K562 (cell line): ENCODE data around the gene SOS1. TPM values are rescaled to one million over a fixed set of nuclear protein-coding genes. Genes with fewer than 3 reads are reported as not detected.

Source experiments
- ATAC-seq: fragments of 200-7000 bp; cut with Tn5 transposase; 3 replicates; pipeline ENCODE4 v1.9.1; 2020; ENCODE audit warnings: moderate library complexity
- BruUV-seq: library from RNA; stranded (reverse); fragments of 400-500 nt; replicated peaks from 2 replicates; lab custom pipeline; 2021; lab: Mats Ljungman, UMichigan
- CTCF ChIA-PET: fragments of 300-600 bp; formaldehyde crosslinking; extraction: SDS; loops from one replicate; lab custom pipeline; 2021; ENCODE audit warnings: low intra/inter-chr PET ratio; lab: Yijun Ruan, JAX
- POLR2A ChIA-PET: fragments of 300-600, 350-650 bp; sonication (Branson Sonifier 250); formaldehyde crosslinking; extraction: SDS; loops from one replicate; lab custom pipeline; 2021; ENCODE audit warnings: antibody characterized with exemption, inconsistent platforms; lab: Yijun Ruan, JAX
- DNase-seq, 4 experiments: peaks; one replicate each; pipeline versions ENCODE4 v3.0.0 to v3.0.0-alpha.2; 2011 to 2018; ENCODE audit warnings: low spot score in 3 of 4, mixed read lengths in 3 of 4; ENCODE audit errors: extremely low read depth in 1 of 4
- FAIRE-seq: peaks from 2 replicates; lab custom pipeline; 2011; peaks lifted over from hg19 to GRCh38; lab: Jason Lieb, UNC
- H2AFZ ChIP-seq: 2 replicates; pipeline ENCODE4 v1.6.0; 2011; ENCODE audit warnings: low read depth, low read length, control low read depth, inconsistent platforms
- H3K27ac ChIP-seq: fragments of 200-600 bp; 3 replicates; pipeline ENCODE4 v1.8.0; 2011; ENCODE audit warnings: low read depth, mild to moderate bottlenecking, control low read depth, inconsistent platforms, low read length, moderate library complexity, mixed read lengths; ENCODE audit errors: extremely low read depth
- H3K27me3 ChIP-seq, 2 experiments: fragments of 300-600 bp in 1 of 2; 2 replicates in 1 of 2; 3 replicates in 1 of 2; pipeline versions ENCODE4 v1.6.0 to v1.8.0; 2011; ENCODE audit warnings: inconsistent platforms in 2 of 2, low read length in 2 of 2, mild to moderate bottlenecking in 1 of 2, mixed read lengths in 1 of 2, moderate library complexity in 1 of 2; ENCODE audit not compliant: control insufficient read depth in 2 of 2, insufficient read depth in 2 of 2
- H3K36me3 ChIP-seq: fragments of 300-600 bp; 3 replicates; pipeline ENCODE4 v1.8.0; 2011; ENCODE audit warnings: mild to moderate bottlenecking, low read length, inconsistent platforms; ENCODE audit not compliant: control insufficient read depth, insufficient read depth
- H3K4me1 ChIP-seq, 2 experiments: fragments of 200-600 bp in 1 of 2; replicated peaks in 1 of 2; 2 replicates in 1 of 2; 3 replicates in 1 of 2; pipeline versions ENCODE4 v1.5.1 to v1.8.0; 2011; ENCODE audit warnings: inconsistent platforms in 2 of 2, low read length in 2 of 2, mild to moderate bottlenecking in 1 of 2, mixed read lengths in 1 of 2, moderate library complexity in 1 of 2; ENCODE audit not compliant: control insufficient read depth in 2 of 2, insufficient read depth in 2 of 2
- H3K4me2 ChIP-seq: 2 replicates; pipeline ENCODE4 v1.6.1; 2011; ENCODE audit warnings: low read length, control low read depth, inconsistent platforms, mixed read lengths; ENCODE audit not compliant: insufficient read depth
- H3K4me3 ChIP-seq: fragments of 200-600 bp; sonication (generic), shearing (Covaris generic); 2 replicates; pipeline ENCODE4 v1.5.1; 2016; ENCODE audit warnings: control low read depth, inconsistent platforms
- H3K79me2 ChIP-seq: fragments of 200-600 bp; 3 replicates; pipeline ENCODE4 v1.8.0; 2011; ENCODE audit warnings: low read length, inconsistent platforms; ENCODE audit not compliant: control insufficient read depth, insufficient read depth
- H3K9ac ChIP-seq, 2 experiments: 2 replicates each; pipeline versions ENCODE4 v1.6.0 to v1.6.1; 2011; ENCODE audit warnings: low read depth in 2 of 2, low read length in 2 of 2, control low read depth in 1 of 2, inconsistent platforms in 1 of 2, mild to moderate bottlenecking in 1 of 2, mixed read lengths in 1 of 2; ENCODE audit not compliant: insufficient read depth in 1 of 2
- H3K9me1 ChIP-seq: one replicate; pipeline ENCODE4 v1.6.0; 2011; ENCODE audit warnings: inconsistent platforms, mild to moderate bottlenecking, low read length, moderate library complexity; ENCODE audit not compliant: control insufficient read depth, insufficient read depth
- H3K9me3 ChIP-seq: replicated peaks from 2 replicates; pipeline ENCODE4 v1.5.1; 2011; ENCODE audit warnings: low read depth, low read length, inconsistent platforms; ENCODE audit not compliant: control insufficient read depth, insufficient read depth
- H4K20me1 ChIP-seq: replicated peaks from 2 replicates; pipeline ENCODE4 v1.6.1; 2011; ENCODE audit warnings: low read length, inconsistent platforms, mixed read lengths; ENCODE audit not compliant: control insufficient read depth, insufficient read depth
- CEBPB ChIP-seq: fragments of 450-650 bp; IDR thresholded peaks from 2 replicates; pipeline ENCODE4 v1.6.1; 2016; ENCODE audit warnings: missing genetic modification characterization, missing compliant biosample characterization
- CEBPG ChIP-seq, 3 experiments: fragments of 200-800 bp in 1 of 3; sonication (Bioruptor generic) in 1 of 3; sonication (generic) in 1 of 3; formaldehyde crosslinking in 1 of 3; IDR thresholded peaks in 2 of 3; conservative IDR thresholded peaks in 1 of 3; 2 replicates each; pipeline versions ENCODE4 v1.6.1 to v1.8.0; 2016 to 2022; ENCODE audit warnings: missing compliant biosample characterization in 2 of 3, missing genetic modification characterization in 2 of 3, mild to moderate bottlenecking in 1 of 3, missing genetic modification reagents in 1 of 3
- DLX4 ChIP-seq: fragments of 250-450 bp; sonication (Bioruptor Pico); IDR thresholded peaks from 2 replicates; pipeline ENCODE4 v1.6.1; 2021; ENCODE audit warnings: mild to moderate bottlenecking
- WGBS: fragments of 100-300 bp; shearing (Covaris generic); methylation state at CpG from one replicate; pipeline ENCODE4 v1.1.6; 2016; ENCODE audit warnings: low coverage, mixed read lengths; ENCODE audit not compliant: insufficient coverage; ENCODE audit errors: missing lambda C conversion rate; 5-methylcytosine and 5-hydroxymethylcytosine counted together
- in situ Hi-C: fragments of 300-500 bp; cut with MboI; formaldehyde crosslinking; loops from 4 replicates; pipeline ENCODE4 v1.15.0; 2018; ENCODE audit warnings: inconsistent platforms, mixed read lengths
- intact Hi-C: fragments of 100-400 bp; cut with micrococcal nuclease; formaldehyde crosslinking; loops from 2 replicates; pipeline ENCODE4 v1.14.2; 2022
- polyA plus RNA-seq, 8 experiments: library from polyadenylated mRNA; depleted of rRNA in 4 of 8; stranded (reverse) in 5 of 8; unstranded in 3 of 8; fragments of >200 nt; fragmentation: Nextera tagmentation in 2 of 8; fragmentation: Illumina TruSeq in 1 of 8; extraction: Ambion mirVana in 2 of 8; extraction: Trizol in 1 of 8; gene quantifications; 2 replicates each; pipeline versions ENCODE4 v1.2.1 to v1.2.3, GENCODE V29; 2011 to 2014; ENCODE audit warnings: inconsistent platforms in 1 of 8, missing spikeins in 1 of 8
- total RNA-seq, 7 experiments: library from RNA; depleted of rRNA in 6 of 7; stranded (reverse); fragments of >200 nt in 6 of 7; fragmentation: Illumina TruSeq in 2 of 7; extraction: Trizol in 2 of 7; gene quantifications; 2 replicates each; pipeline versions ENCODE4 v1.2.1 to v1.2.3, GENCODE V29; 2011 to 2021; ENCODE audit warnings: low replicate concordance in 1 of 7
- TF ChIP-seq, protein P1 (sequence below): fragments of 200-800 bp; sonication (Bioruptor generic); IDR thresholded peaks from 2 replicates; pipeline ENCODE4 v1.6.1; 2017; ENCODE audit warnings: missing genetic modification characterization, missing compliant biosample characterization

The SOS1 gene
- total and polyA plus RNA-seq, 9 of the 15 experiments (the other 6 are each of a cell fraction or from before 2014, with no cell fraction given) = 2.5 to 27.1 (median 16.3) TPM

DNA sequence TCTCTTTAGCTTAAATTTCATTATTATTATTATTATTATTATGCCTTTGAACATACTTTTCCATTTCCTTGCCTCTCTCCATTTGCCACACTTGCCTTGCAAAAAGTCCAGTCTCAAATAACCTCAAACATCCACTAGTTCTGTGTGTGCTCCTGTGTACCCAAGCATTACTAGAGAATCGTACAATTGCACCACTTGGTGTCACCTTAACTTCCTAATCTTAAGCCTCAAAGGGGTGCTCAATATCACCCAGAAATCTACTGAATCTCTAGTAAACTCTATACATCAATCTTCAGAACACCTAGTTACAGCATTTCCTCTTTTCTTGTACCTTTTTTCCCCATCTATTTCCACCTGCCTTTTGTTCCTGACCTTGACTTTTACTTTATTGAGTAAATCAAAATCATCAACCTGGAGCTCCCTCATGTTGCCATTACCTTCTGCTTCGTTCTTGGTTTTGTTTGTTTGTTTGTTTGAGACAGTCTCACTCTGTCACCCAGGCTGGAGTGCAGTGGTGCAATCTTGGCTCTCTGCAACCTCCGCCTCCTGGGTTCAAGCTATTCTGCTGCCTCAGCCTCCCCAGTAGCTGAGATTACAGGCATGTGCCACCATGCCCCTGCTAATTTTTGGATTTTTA is 12.5 kb upstream of the SOS1 start (continued):
- TF ChIP-seq DLX4 (CRISPR knock-in tag) = no peak
- TF ChIP-seq, all 486 proteins: peak for 0

DNA sequence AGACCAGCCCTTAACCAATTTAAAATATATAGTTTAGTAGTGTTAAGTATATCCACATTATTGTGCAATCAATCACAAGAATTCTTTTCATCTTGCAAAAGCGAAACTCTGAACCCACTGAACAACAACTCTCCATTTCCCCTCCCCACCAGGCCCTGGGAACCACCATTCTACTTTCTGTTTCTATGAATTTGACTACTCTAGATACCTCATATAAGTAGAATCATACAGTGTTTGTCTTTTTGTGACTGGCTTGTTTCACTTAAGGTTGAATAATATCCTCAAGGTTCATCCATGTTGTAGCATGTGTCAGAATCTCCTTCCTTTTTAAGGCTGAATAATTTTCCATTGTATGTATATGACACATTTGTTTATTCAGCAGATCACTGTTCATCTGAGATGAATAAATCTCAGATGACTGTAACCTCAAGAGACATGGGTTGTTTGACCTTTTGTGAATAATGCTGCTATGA is 8.1 kb upstream of the SOS1 start:
- Histone ChIP-seq H3K27me3 (no peaks in the 10 kb centered on the region), H3K9me3 (no peaks in the 10 kb centered on the region), H3K9ac (no peak overlapping the region), H4K20me1 (no peaks in the 10 kb centered on the region), H3K27ac (no peak overlapping the region), H3K4me2 (no peak overlapping the region), H3K4me3 (no peak overlapping the region), H3K9me1 (no peaks in the 10 kb centered on the region), H3K36me3 (no peaks in the 10 kb centered on the region), H3K79me2 (peaks cover 5% of the 10 kb centered on the region; the same call in 2 of the 3 replicates), H2AFZ (no peak overlapping the region; the same call in 1 of the 2 replicates), H3K4me1 (peaks cover 3 to 8% of the 10 kb centered on the region in 2 experiments; a peak in 3 of 5 replicates)
- CTCF ChIA-PET = no interaction called here
- in situ Hi-C loops (loop anchor here (10.0 kb wide), 1 partner anchor 96 kb away; no protein-coding TSS in a partner anchor), intact Hi-C loops (loop anchor here (10.0 kb wide), 1 partner anchor 306 kb away; the partner anchor contains the start of gene MAP4K3)
- no peak for FAIRE-seq
- TF ChIP-seq CEBPG (CRISPR knock-in tag; IDR thresholded peaks at IDR 0.05) = no peak
- TF ChIP-seq CEBPG (tag; conservative IDR thresholded peaks at IDR 0.05 in 1 of 2, IDR thresholded peaks at IDR 0.05 in 1 of 2) = peak; percentile 64 to 91
- peak; percentile 90 for TF ChIP-seq CEBPB (tag)
- TF ChIP-seq, protein P1, sequence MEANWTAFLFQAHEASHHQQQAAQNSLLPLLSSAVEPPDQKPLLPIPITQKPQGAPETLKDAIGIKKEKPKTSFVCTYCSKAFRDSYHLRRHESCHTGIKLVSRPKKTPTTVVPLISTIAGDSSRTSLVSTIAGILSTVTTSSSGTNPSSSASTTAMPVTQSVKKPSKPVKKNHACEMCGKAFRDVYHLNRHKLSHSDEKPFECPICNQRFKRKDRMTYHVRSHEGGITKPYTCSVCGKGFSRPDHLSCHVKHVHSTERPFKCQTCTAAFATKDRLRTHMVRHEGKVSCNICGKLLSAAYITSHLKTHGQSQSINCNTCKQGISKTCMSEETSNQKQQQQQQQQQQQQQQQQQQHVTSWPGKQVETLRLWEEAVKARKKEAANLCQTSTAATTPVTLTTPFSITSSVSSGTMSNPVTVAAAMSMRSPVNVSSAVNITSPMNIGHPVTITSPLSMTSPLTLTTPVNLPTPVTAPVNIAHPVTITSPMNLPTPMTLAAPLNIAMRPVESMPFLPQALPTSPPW = no peak
- whole genome bisulfite sequencing = 92% methylated on average over 1 of the region's 1 CpG
- DNase-seq = no peak
- BruUV-seq = no TSS peak
- ATAC-seq = no peak
- POLR2A ChIA-PET = interaction anchor here (1.5 kb wide), 1 partner anchor 13 kb away, joined by 4 read pairs; no protein-coding TSS in a partner anchor
